GM12891 (cell line): ENCODE results near the gene DBN1.

Source experiments
- POLR2AphosphoS5 ChIP-seq: IDR thresholded peaks from 2 replicates; pipeline ENCODE4 v1.6.1; 2011; ENCODE audit warnings: low read depth, low read length, control low read depth
- SPI1 ChIP-seq: IDR thresholded peaks from 2 replicates; pipeline ENCODE4 v1.6.1; 2011; ENCODE audit warnings: low read depth, low read length, control low read depth

GRCh38 chr5:177500685-177501522 is 27.5 kb upstream of the DBN1 start:
- TF ChIP-seq SPI1, result no peak
- no peak for TF ChIP-seq POLR2AphosphoS5
